Activated T-cell treated with anti-CD3 and anti-CD28 coated beads for 48 hours (primary cell): Measurements from ENCODE around the gene BRCA2.

Source experiments
- DNase-seq: peaks from one replicate; pipeline ENCODE4 v3.0.0-alpha.2; 2020; ENCODE audit warnings: low read depth

The BRCA2 gene

GRCh38 chr13:32427852-32428580, 112.7 kb downstream of the BRCA2 start, which contains the start of gene N4BP2L1:
Gene N4BP2L1 (minus strand): TSS chr13:32428130. CDS start chr13:32428082, 48 bp downstream.
- DNase-seq: peak; percentile 78

GRCh38 chr13:32428581-32429432, 113.5 kb downstream of the BRCA2 start:
- DNase-seq: no peak

GRCh38 chr13:32429433-32429909, 114.2 kb downstream of the BRCA2 start:
- DNase-seq: no peak

GRCh38 chr13:32430018-32430747, 114.9 kb downstream of the BRCA2 start:
- no peak for DNase-seq

GRCh38 chr13:32431361-32431760, 116.1 kb downstream of the BRCA2 start:
- DNase-seq: no peak

- no peak for DNase-seq
These were observed 117.5 kb downstream of the BRCA2 start for GRCh38 chr13:32432856-32433255.

GRCh38 chr13:32438871-32439270, 123.6 kb downstream of the BRCA2 start:
- DNase-seq: no peak

- DNase-seq: no peak
These were observed 127.8 kb downstream of the BRCA2 start for GRCh38 chr13:32443111-32443510.

- DNase-seq: no peak
These were observed 130.2 kb downstream of the BRCA2 start for GRCh38 chr13:32445461-32445860.

- DNase-seq: no peak
These were observed 130.9 kb downstream of the BRCA2 start for GRCh38 chr13:32446220-32446619.

GRCh38 chr13:32446773-32447465, 131.6 kb downstream of the BRCA2 start:
- no peak for DNase-seq

GRCh38 chr13:32447894-32448623, 132.8 kb downstream of the BRCA2 start:
- no peak for DNase-seq

GRCh38 chr13:32448972-32449371, 133.7 kb downstream of the BRCA2 start:
- no peak for DNase-seq
